ENCODE data around the gene UBE2V1.
A peak's percentile ranks its signal among the peaks of the same experiment; 100 is the strongest.
"Not testable (repeated sequence)": the region's sequence is repeated elsewhere in the genome, so short reads cannot be mapped to it uniquely, and the experiment has no call there.

UBE2V1 gene

DNA sequence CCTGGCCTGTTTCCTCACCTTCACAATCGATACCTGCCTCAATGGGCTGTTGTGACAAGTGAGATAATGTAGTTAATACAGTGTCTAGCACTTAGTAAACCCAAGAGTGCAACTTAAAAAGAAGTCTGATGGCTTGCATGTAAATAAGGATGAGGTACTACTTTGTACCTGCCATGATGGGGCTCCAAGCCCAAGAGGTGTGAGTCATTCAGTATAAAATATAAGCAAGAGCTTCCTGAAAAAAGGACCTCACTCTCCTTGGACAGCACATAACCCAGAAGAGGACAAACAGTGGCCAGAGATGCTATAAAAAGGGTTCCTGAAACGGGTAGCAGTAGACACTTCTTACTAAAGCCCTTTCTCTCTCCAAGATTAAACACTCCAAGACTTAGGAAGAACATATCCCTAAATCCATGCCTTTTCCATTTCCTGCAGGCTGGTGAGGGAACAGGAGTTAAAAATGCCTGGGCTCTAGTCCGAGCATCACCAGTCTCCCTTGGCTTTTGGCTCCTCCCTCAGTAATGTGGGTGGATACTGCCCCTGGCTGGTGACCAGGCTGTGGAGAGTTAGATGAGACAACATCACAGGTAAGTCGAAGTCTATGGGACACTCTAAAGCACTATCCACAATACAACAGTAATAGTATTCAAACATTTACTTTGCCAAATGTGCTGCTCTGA lies 4.3 kb downstream of the UBE2V1 start:
- H3K9ac ChIP-seq (ENCODE audit: low read depth, low read length, poor library complexity, severe bottlenecking) = no peak overlapping the region
- H3K4me3 ChIP-seq (ENCODE audit: low read length, poor library complexity, severe bottlenecking) = peak overlapping the region; percentile 56
- H3K79me2 ChIP-seq (ENCODE audit: insufficient read depth, low read length) = peaks cover 87% of the 10 kb centered on the region
- no peak overlapping the region for H2AFZ ChIP-seq (ENCODE audit: low read length)
- peaks cover 63% of the 10 kb centered on the region for H3K4me1 ChIP-seq (ENCODE audit: insufficient read depth, low read length, poor library complexity, severe bottlenecking)
- H3K27me3 ChIP-seq (ENCODE audit: insufficient read depth, low read length, poor library complexity, severe bottlenecking) = no peaks in the 10 kb centered on the region
- H4K20me1 ChIP-seq (ENCODE audit: insufficient read depth, low read length, poor library complexity, severe bottlenecking) = peaks cover 74% of the 10 kb centered on the region
- H3K36me3 ChIP-seq (ENCODE audit: insufficient read depth, low read length) = no peaks in the 10 kb centered on the region
- H3K9me2 ChIP-seq (replicated peaks; ENCODE audit: low read depth, low read length) = no peaks in the 10 kb centered on the region
- no peak for TF ChIP-seq CTCF (conservative IDR thresholded peaks at IDR 0.05; ENCODE audit: low read length)
- no peak for TF ChIP-seq EZH2phosphoT487 (IDR thresholded peaks at IDR 0.05; ENCODE audit: borderline replicate concordance)
- H3F3A ChIP-seq (ENCODE audit: low read depth) = peaks cover 13% of the 10 kb centered on the region
- H3K4me2 ChIP-seq (ENCODE audit: low read depth, low read length, poor library complexity, severe bottlenecking) = peak overlapping the region; percentile 72
- no peaks in the 10 kb centered on the region for H3K9me3 ChIP-seq (ENCODE audit: insufficient read depth, low read depth, low read length)

GRCh38 chr20:50107796-50108331 lies 5.1 kb downstream of the UBE2V1 start:
- Histone ChIP-seq H3K4me2 (ENCODE audit: low read depth, low read length, poor library complexity, severe bottlenecking) (peak overlapping the region; percentile 72), H4K20me1 (ENCODE audit: insufficient read depth, low read length, poor library complexity, severe bottlenecking) (peaks cover 81% of the 10 kb centered on the region), H3F3A (ENCODE audit: low read depth) (peaks cover 13% of the 10 kb centered on the region), H3K27me3 (ENCODE audit: insufficient read depth, low read length, poor library complexity, severe bottlenecking) (no peaks in the 10 kb centered on the region), H3K4me1 (ENCODE audit: insufficient read depth, low read length, poor library complexity, severe bottlenecking) (peaks cover 60% of the 10 kb centered on the region), H3K4me3 (ENCODE audit: low read length, poor library complexity, severe bottlenecking) (peak overlapping the region; percentile 56), H3K36me3 (ENCODE audit: insufficient read depth, low read length) (no peaks in the 10 kb centered on the region), H3K9ac (ENCODE audit: low read depth, low read length, poor library complexity, severe bottlenecking) (no peak overlapping the region), H2AFZ (ENCODE audit: low read length) (no peak overlapping the region), H3K79me2 (ENCODE audit: insufficient read depth, low read length) (peaks cover 91% of the 10 kb centered on the region), H3K9me2 (replicated peaks; ENCODE audit: low read depth, low read length) (no peaks in the 10 kb centered on the region), H3K9me3 (ENCODE audit: insufficient read depth, low read depth, low read length) (no peaks in the 10 kb centered on the region)
- TF ChIP-seq CTCF (conservative IDR thresholded peaks at IDR 0.05; ENCODE audit: low read length) (no peak), EZH2phosphoT487 (IDR thresholded peaks at IDR 0.05; ENCODE audit: borderline replicate concordance) (no peak)

DNA sequence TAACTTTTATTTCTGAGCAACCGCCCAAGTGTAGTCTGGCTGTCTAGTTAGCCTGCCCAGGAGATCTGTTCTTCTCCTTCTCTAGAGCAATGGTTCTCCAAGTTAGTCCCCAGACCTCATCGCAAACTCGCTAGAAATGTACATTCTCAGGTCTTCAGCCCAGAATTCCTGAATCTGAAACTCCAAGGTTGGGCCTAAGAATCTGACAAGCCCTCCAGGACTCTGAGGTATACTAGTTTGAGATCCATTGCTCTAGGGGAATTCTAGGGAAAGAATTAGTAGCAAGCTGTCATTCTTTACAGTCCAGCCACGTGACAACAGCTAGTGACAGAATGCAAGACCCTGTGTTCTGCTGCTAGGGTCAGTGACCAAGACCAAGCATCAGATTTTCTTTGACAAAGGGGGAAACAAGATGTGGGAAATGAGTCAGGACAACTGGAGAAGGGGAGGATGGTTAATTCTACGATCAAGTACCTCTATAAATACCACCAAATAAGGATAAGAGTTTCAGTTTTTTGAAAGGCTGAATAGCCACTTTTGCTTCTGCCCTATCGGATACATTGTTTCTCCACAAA lies 5.8 kb downstream of the UBE2V1 start:
- H3K27me3 ChIP-seq (ENCODE audit: insufficient read depth, low read length, poor library complexity, severe bottlenecking) = no peaks in the 10 kb centered on the region
- no peak overlapping the region for H2AFZ ChIP-seq (ENCODE audit: low read length)
- H3K9me2 ChIP-seq (replicated peaks; ENCODE audit: low read depth, low read length) = no peaks in the 10 kb centered on the region
- H3K4me3 ChIP-seq (ENCODE audit: low read length, poor library complexity, severe bottlenecking) = no peak overlapping the region
- no peak for TF ChIP-seq CTCF (conservative IDR thresholded peaks at IDR 0.05; ENCODE audit: low read length)
- TF ChIP-seq EZH2phosphoT487 (IDR thresholded peaks at IDR 0.05; ENCODE audit: borderline replicate concordance) = no peak
- peaks cover 91% of the 10 kb centered on the region for H3K79me2 ChIP-seq (ENCODE audit: insufficient read depth, low read length)
- no peaks in the 10 kb centered on the region for H3K9me3 ChIP-seq (ENCODE audit: insufficient read depth, low read depth, low read length)
- peak overlapping the region; percentile 72 for H3K4me2 ChIP-seq (ENCODE audit: low read depth, low read length, poor library complexity, severe bottlenecking)
- H3K36me3 ChIP-seq (ENCODE audit: insufficient read depth, low read length) = peaks cover 2% of the 10 kb centered on the region; the same call in 1 of the 2 replicates
- no peak overlapping the region for H3K9ac ChIP-seq (ENCODE audit: low read depth, low read length, poor library complexity, severe bottlenecking)
- peaks cover 13% of the 10 kb centered on the region for H3F3A ChIP-seq (ENCODE audit: low read depth)
- H4K20me1 ChIP-seq (ENCODE audit: insufficient read depth, low read length, poor library complexity, severe bottlenecking) = peaks cover 81% of the 10 kb centered on the region
- H3K4me1 ChIP-seq (ENCODE audit: insufficient read depth, low read length, poor library complexity, severe bottlenecking) = peaks cover 55% of the 10 kb centered on the region

DNA sequence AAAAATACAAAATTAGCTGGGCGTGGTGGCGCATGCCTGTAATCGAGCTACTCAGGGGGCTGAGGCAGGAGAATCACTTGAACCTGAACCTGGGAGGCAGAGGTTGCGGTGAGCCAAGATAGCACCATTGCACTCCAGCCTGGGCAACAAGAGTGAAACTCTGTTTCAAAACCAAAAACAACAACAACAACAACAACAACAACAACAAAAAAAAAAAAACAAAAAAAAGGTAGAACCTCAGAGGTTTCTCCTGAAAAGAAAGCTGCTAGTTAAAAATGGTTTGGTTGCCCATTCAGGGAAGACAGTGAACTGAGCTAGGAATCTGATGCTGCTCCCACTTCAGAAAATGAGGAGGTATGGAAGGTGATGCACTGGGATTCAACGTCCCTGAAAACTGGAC lies 6.3 kb downstream of the UBE2V1 start:
- peaks cover 81% of the 10 kb centered on the region for H4K20me1 ChIP-seq (ENCODE audit: insufficient read depth, low read length, poor library complexity, severe bottlenecking)
- H3K27me3 ChIP-seq (ENCODE audit: insufficient read depth, low read length, poor library complexity, severe bottlenecking) = not testable (repeated sequence)

GRCh38 chr20:50103464-50104107 lies 9.4 kb downstream of the UBE2V1 start:
- H3K36me3 ChIP-seq (ENCODE audit: insufficient read depth, low read length); H3K9me3 ChIP-seq (ENCODE audit: insufficient read depth, low read depth, low read length); H3K9me2 ChIP-seq (replicated peaks; ENCODE audit: low read depth, low read length); H2AFZ ChIP-seq (ENCODE audit: low read length); H3K4me3 ChIP-seq (ENCODE audit: low read length, poor library complexity, severe bottlenecking); H3K9ac ChIP-seq (ENCODE audit: low read depth, low read length, poor library complexity, severe bottlenecking); H3F3A ChIP-seq (ENCODE audit: low read depth); H3K4me2 ChIP-seq (ENCODE audit: low read depth, low read length, poor library complexity, severe bottlenecking); H3K27me3 ChIP-seq (ENCODE audit: insufficient read depth, low read length, poor library complexity, severe bottlenecking): not testable (repeated sequence)
- Histone ChIP-seq H4K20me1 (ENCODE audit: insufficient read depth, low read length, poor library complexity, severe bottlenecking) (peaks cover 82% of the 10 kb centered on the region), H3K4me1 (ENCODE audit: insufficient read depth, low read length, poor library complexity, severe bottlenecking) (peaks cover 24% of the 10 kb centered on the region), H3K79me2 (ENCODE audit: insufficient read depth, low read length) (peaks cover 100% of the 10 kb centered on the region)

More for the DNA sequence above, 6.3 kb downstream of the UBE2V1 start:
- not testable (repeated sequence) for H3K9ac ChIP-seq (ENCODE audit: low read depth, low read length, poor library complexity, severe bottlenecking); H3K9me3 ChIP-seq (ENCODE audit: insufficient read depth, low read depth, low read length); H3K9me2 ChIP-seq (replicated peaks; ENCODE audit: low read depth, low read length); H3K4me3 ChIP-seq (ENCODE audit: low read length, poor library complexity, severe bottlenecking); H2AFZ ChIP-seq (ENCODE audit: low read length); H3K36me3 ChIP-seq (ENCODE audit: insufficient read depth, low read length)
- H3K79me2 ChIP-seq (ENCODE audit: insufficient read depth, low read length) = peaks cover 91% of the 10 kb centered on the region
- peaks cover 50% of the 10 kb centered on the region for H3K4me1 ChIP-seq (ENCODE audit: insufficient read depth, low read length, poor library complexity, severe bottlenecking)
- H3K4me2 ChIP-seq (ENCODE audit: low read depth, low read length, poor library complexity, severe bottlenecking) = peak overlapping the region; percentile 72
- H3F3A ChIP-seq (ENCODE audit: low read depth) = peaks cover 13% of the 10 kb centered on the region
